Measurements from ENCODE around the gene PRR14L. TPM values are rescaled to one million over a fixed set of nuclear protein-coding genes. Genes with fewer than 3 reads are reported as not detected.

Gene PRR14L
- polyA plus RNA-seq, 1 donor from 2014 or later = 14.3 TPM

DNA sequence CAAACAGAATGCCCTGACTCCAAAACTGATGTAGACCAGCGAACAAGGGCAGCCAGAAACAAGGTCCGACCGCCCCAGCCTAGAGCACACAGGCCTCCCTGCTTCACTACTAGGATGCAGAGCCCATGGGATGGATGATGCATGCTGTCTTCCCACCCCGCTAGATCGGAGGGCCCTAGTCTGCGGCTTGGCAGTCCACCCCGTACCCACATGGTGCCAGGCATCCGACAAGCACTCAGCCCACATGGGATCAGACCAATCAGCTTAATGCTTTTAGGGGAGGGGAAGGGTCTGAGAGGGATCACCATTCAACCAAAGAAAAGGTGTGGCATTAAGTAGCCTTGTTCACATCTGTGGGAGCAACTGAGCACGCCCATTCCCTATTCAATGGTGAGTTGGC lies 118.5 kb downstream of the PRR14L start:
- no peaks in the 10 kb centered on the region for H3K27me3 ChIP-seq (ENCODE audit: insufficient read depth, low read depth, low read length)
- H3F3A ChIP-seq (ENCODE audit: insufficient read depth, low read length, poor library complexity, severe bottlenecking) = no peaks in the 10 kb centered on the region
- TF ChIP-seq POLR2AphosphoS5 (IDR thresholded peaks at IDR 0.05) = no peak
- no peak for TF ChIP-seq MXI1 (conservative IDR thresholded peaks at IDR 0.05; ENCODE audit: poor library complexity, severe bottlenecking)
- no peak for TF ChIP-seq EZH2 (IDR thresholded peaks at IDR 0.05; ENCODE audit: borderline replicate concordance, insufficient read depth, low read length, poor library complexity, severe bottlenecking)
- TF ChIP-seq SMC3 (conservative IDR thresholded peaks at IDR 0.05; ENCODE audit: poor library complexity) = no peak
- TF ChIP-seq TAF1 (IDR thresholded peaks at IDR 0.05; ENCODE audit: low read depth) = no peak
- TF ChIP-seq, protein P1, sequence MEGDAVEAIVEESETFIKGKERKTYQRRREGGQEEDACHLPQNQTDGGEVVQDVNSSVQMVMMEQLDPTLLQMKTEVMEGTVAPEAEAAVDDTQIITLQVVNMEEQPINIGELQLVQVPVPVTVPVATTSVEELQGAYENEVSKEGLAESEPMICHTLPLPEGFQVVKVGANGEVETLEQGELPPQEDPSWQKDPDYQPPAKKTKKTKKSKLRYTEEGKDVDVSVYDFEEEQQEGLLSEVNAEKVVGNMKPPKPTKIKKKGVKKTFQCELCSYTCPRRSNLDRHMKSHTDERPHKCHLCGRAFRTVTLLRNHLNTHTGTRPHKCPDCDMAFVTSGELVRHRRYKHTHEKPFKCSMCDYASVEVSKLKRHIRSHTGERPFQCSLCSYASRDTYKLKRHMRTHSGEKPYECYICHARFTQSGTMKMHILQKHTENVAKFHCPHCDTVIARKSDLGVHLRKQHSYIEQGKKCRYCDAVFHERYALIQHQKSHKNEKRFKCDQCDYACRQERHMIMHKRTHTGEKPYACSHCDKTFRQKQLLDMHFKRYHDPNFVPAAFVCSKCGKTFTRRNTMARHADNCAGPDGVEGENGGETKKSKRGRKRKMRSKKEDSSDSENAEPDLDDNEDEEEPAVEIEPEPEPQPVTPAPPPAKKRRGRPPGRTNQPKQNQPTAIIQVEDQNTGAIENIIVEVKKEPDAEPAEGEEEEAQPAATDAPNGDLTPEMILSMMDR (IDR thresholded peaks at IDR 0.05; ENCODE audit: poor library complexity, severe bottlenecking) = no peak
- no peak for TF ChIP-seq EP300 (conservative IDR thresholded peaks at IDR 0.05; ENCODE audit: poor library complexity, severe bottlenecking)
- no peak for TF ChIP-seq REST (IDR thresholded peaks at IDR 0.05; ENCODE audit: borderline replicate concordance)
- no peak for TF ChIP-seq RAD21 (conservative IDR thresholded peaks at IDR 0.05)
- no peaks in the 10 kb centered on the region for H3K9me3 ChIP-seq (ENCODE audit: low read length)
- no peaks in the 10 kb centered on the region for H3K9me2 ChIP-seq (ENCODE audit: insufficient read depth, low read length)
- no peak overlapping the region for H2AFZ ChIP-seq (ENCODE audit: low read depth, low read length)
- H3K4me2 ChIP-seq (ENCODE audit: low read length) = no peak overlapping the region
- H3K4me3 ChIP-seq (ENCODE audit: low read length) = no peak overlapping the region
- H3K27ac ChIP-seq (ENCODE audit: low read length) = no peak overlapping the region
- H4K20me1 ChIP-seq (ENCODE audit: insufficient read depth) = no peaks in the 10 kb centered on the region
- no peaks in the 10 kb centered on the region for H3K36me3 ChIP-seq (ENCODE audit: insufficient read depth, low read length)
- no peak overlapping the region for H3K9ac ChIP-seq (ENCODE audit: low read length)
- H3K79me2 ChIP-seq (replicated peaks; ENCODE audit: insufficient read depth, low read length) = no peaks in the 10 kb centered on the region

Small RNA genes within 50 kb of the gene (small RNA-seq; reads per million reads assigned to genes)
- gene RN7SL20P = 0 reads per million in 3 experiments

Other genes with a start within 250 kb of the PRR14L start
- 50.9 and 62.3 TPM in 2 replicates for gene PISD, start 87.9 kb downstream of the PRR14L start, polyA plus RNA-seq
- 11.3 and 18.2 TPM in 2 replicates for gene DEPDC5, start 3.9 kb upstream of the PRR14L start, polyA plus RNA-seq
- gene YWHAH, start 194.4 kb upstream of the PRR14L start, polyA plus RNA-seq = 298 and 300 TPM in 2 replicates

All from neural cell (in vitro differentiated cells).